ENCODE data around the gene ATG16L1.

DNA sequence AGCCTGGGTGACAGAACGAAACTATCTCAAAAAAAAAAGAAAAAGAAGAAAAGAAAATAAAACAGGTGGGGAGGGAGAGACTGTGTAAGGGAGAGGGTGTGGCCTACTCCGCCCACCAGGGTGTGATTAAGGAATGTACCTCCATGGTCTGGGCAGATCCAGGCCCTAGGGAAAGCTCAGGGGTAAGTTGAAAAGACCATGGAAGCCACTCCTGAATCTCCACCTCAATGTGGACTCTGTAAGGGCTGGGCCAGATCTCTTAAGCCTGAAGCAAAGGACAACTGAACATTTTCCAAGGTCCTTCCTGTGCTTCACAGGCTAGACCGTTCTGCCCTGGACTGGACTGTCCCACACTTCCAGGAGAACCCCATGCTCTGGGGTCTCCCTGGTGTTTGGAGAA is 9.7 kb upstream of the ATG16L1 start:
- TF ChIP-seq CTCF (conservative IDR thresholded peaks at IDR 0.05) (no peak), ZFX (IDR thresholded peaks at IDR 0.05) (no peak)

Data from C4-2B (cell line).